Measurements from ENCODE around the gene TMEM14C.
A peak's percentile ranks its signal among the peaks of the same experiment; 100 is the strongest.

Gene TMEM14C

GRCh38 chr6:10763006-10763405 is 40.1 kb downstream of the TMEM14C start:
- peak; percentile 68 for DNase-seq (ENCODE audit: low read depth)
- H3K4me3 ChIP-seq (ENCODE audit: control insufficient read depth, low read depth, low read length): no peak overlapping the region
- TF ChIP-seq CTCF (conservative IDR thresholded peaks at IDR 0.05; ENCODE audit: control insufficient read depth, insufficient read depth, low read depth, low read length): no peak

GRCh38 chr6:10769419-10769818 is 46.5 kb downstream of the TMEM14C start:
- no peak for TF ChIP-seq CTCF (conservative IDR thresholded peaks at IDR 0.05; ENCODE audit: control insufficient read depth, insufficient read depth, low read depth, low read length)
- H3K4me3 ChIP-seq (ENCODE audit: control insufficient read depth, low read depth, low read length): no peak overlapping the region

GRCh38 chr6:10771371-10771894 is 48.6 kb downstream of the TMEM14C start:
- H3K4me3 ChIP-seq (ENCODE audit: control insufficient read depth, low read depth, low read length): no peak overlapping the region
- TF ChIP-seq CTCF (conservative IDR thresholded peaks at IDR 0.05; ENCODE audit: control insufficient read depth, insufficient read depth, low read depth, low read length): no peak
- DNase-seq (ENCODE audit: low read depth): no peak

More at GRCh38 chr6:10769419-10769818, 46.5 kb downstream of the TMEM14C start:
- no peak for DNase-seq (ENCODE audit: low read depth)

- no peak for TF ChIP-seq CTCF (conservative IDR thresholded peaks at IDR 0.05; ENCODE audit: control insufficient read depth, insufficient read depth, low read depth, low read length)
- no peak overlapping the region for H3K4me3 ChIP-seq (ENCODE audit: control insufficient read depth, low read depth, low read length)
- DNase-seq (ENCODE audit: low read depth): no peak
These were observed 55.4 kb downstream of the TMEM14C start for GRCh38 chr6:10778230-10778629.

GRCh38 chr6:10779076-10779475 is 56.2 kb downstream of the TMEM14C start:
- H3K4me3 ChIP-seq (ENCODE audit: control insufficient read depth, low read depth, low read length): no peak overlapping the region
- no peak for DNase-seq (ENCODE audit: low read depth)
- TF ChIP-seq CTCF (conservative IDR thresholded peaks at IDR 0.05; ENCODE audit: control insufficient read depth, insufficient read depth, low read depth, low read length): no peak

Measured in fibroblast of mammary gland (primary cell).